Heart left ventricle (tissue), 13 donors: ENCODE data around the gene PGLYRP1.

Experiments
- CTCF ChIP-seq, 12 donors: fragments of 200-600 bp; sonication (generic) in 4 of 12; IDR thresholded peaks; one replicate each; pipeline versions ENCODE4 v1.5.0 to v1.8.0; 2018 to 2022; ENCODE audit warnings: antibody characterized with exemption in 12 of 12, mild to moderate bottlenecking in 5 of 12
- POLR2A ChIP-seq, 2 donors: fragments of 450-650 bp; IDR thresholded peaks; one replicate each; pipeline ENCODE4 v1.6.1; 2017; ENCODE audit warnings: antibody characterized with exemption in 2 of 2, mild to moderate bottlenecking in 2 of 2, moderate library complexity in 2 of 2
- donor health status: ischemic (EF 13 %, LVEDD 7.1; RV severe dilation, severe dysfunction).
- donor health status: DM: no; HTN: yes; CAD: no.
- donor health status: DM: no; HTN: no; CAD: no.
- donor health status: ischemic (EF 25% LVEDD 6.9; RV normal size, moderate dysfunction).
- donor health status: ischemic (EF 25% LVEDD 5.7; RV mildly dilated, moderate dysfunction).
- donor health status: ischemic (EF 35%, LVEDD 5.7; RV mildly dilated, moderate dysfunction).
- donor health status: nonischemic (EF 11% LVEDD 7.7; RV severe dilation, severe dysfunction).
- donor health status: DM: yes; HTN: yes; CAD: no.
- donor health status: PGD.
- donor health status: ischemic (EF 29% LVEDD 5.4; RV normal size, mild dysfunction).
- donor health status: nonischemic (EF 23%, LVEDD 6.1; RV moderate dilation, normal function).

GRCh38 chr19:45972081-45972946 is 50.5 kb downstream of the PGLYRP1 start:
- TF ChIP-seq CTCF (IDR thresholded peaks at IDR 0.05) (no peak), POLR2A (IDR thresholded peaks at IDR 0.05) (peak in 1 of 2 donors; percentile 31)
